GM12872 (cell line): ENCODE measurements around the gene TRIM72.
A peak's percentile ranks its signal among the peaks of the same experiment; 100 is the strongest.

Source experiments
- CTCF ChIP-seq: IDR thresholded peaks from 3 replicates; pipeline ENCODE4 v1.5.1; 2011; ENCODE audit warnings: low read depth, mild to moderate bottlenecking, low read length, moderate library complexity; ENCODE audit not compliant: insufficient read depth

Gene TRIM72

GRCh38 chr16:31258366-31258765 lies 44.4 kb downstream of the TRIM72 start:
- TF ChIP-seq CTCF = no peak

GRCh38 chr16:31260136-31260931 lies 46.4 kb downstream of the TRIM72 start:
- TF ChIP-seq CTCF = no peak

- no peak for TF ChIP-seq CTCF
Observed at GRCh38 chr16:31262084-31262483, 48.2 kb downstream of the TRIM72 start.

GRCh38 chr16:31265329-31266245 lies 51.7 kb downstream of the TRIM72 start:
- TF ChIP-seq CTCF = peak; percentile 15; the same call in 1 of the 3 replicates

GRCh38 chr16:31267332-31268032 lies 53.6 kb downstream of the TRIM72 start:
- no peak for TF ChIP-seq CTCF

GRCh38 chr16:31268033-31268365 lies 54.1 kb downstream of the TRIM72 start:
- TF ChIP-seq CTCF = no peak

- no peak for TF ChIP-seq CTCF
Observed at GRCh38 chr16:31268891-31269290, 55.0 kb downstream of the TRIM72 start.
